ENCODE data around the gene CRKL. TPM values are rescaled to one million over a fixed set of nuclear protein-coding genes. Genes with fewer than 3 reads are reported as not detected.

The CRKL gene
- total RNA-seq, 2 donors from 2014 or later, result 46.7 to 53.7 TPM

GRCh38 chr22:20972933-20973577 lies 55.8 kb downstream of the CRKL start:
- peaks cover 0 to under 1% of the 10 kb centered on the region in 2 donors for H3K9me3 ChIP-seq
- H3K4me3 ChIP-seq, result no peak overlapping the region
- DNase-seq (ENCODE audit: low spot score), result no peak
- peaks cover 0 to 4% of the 10 kb centered on the region in 2 donors for H3K4me1 ChIP-seq
- TF ChIP-seq CTCF (IDR thresholded peaks at IDR 0.05), result no peak
- H3K36me3 ChIP-seq, result no peaks in the 10 kb centered on the region
- no peak overlapping the region for H3K27ac ChIP-seq
- no peaks in the 10 kb centered on the region for H3K27me3 ChIP-seq

GRCh38 chr22:20973634-20974286 lies 56.6 kb downstream of the CRKL start:
- DNase-seq (ENCODE audit: low spot score), result no peak
- Histone ChIP-seq H3K27me3 (no peaks in the 10 kb centered on the region), H3K36me3 (no peaks in the 10 kb centered on the region), H3K4me1 (peaks cover 0 to under 1% of the 10 kb centered on the region in 2 donors), H3K9me3 (peaks cover 0 to 7% of the 10 kb centered on the region in 2 donors), H3K4me3 (no peak overlapping the region), H3K27ac (no peak overlapping the region)
- no peak for TF ChIP-seq CTCF (IDR thresholded peaks at IDR 0.05)

GRCh38 chr22:20974336-20974955 lies 57.2 kb downstream of the CRKL start:
- DNase-seq (ENCODE audit: low spot score), result no peak
- no peaks in the 10 kb centered on the region for H3K27me3 ChIP-seq
- H3K4me1 ChIP-seq, result peaks cover 0 to 5% of the 10 kb centered on the region in 2 donors
- no peak for TF ChIP-seq CTCF (IDR thresholded peaks at IDR 0.05)
- no peaks in the 10 kb centered on the region for H3K36me3 ChIP-seq
- H3K4me3 ChIP-seq, result no peak overlapping the region
- H3K9me3 ChIP-seq, result peaks cover 0 to 10% of the 10 kb centered on the region in 2 donors
- no peak overlapping the region for H3K27ac ChIP-seq

GRCh38 chr22:20975541-20976290 lies 58.5 kb downstream of the CRKL start:
- no peak for DNase-seq (ENCODE audit: low spot score)
- Histone ChIP-seq H3K27me3 (no peaks in the 10 kb centered on the region), H3K4me3 (no peak overlapping the region), H3K27ac (no peak overlapping the region), H3K4me1 (peaks cover 0 to 16% of the 10 kb centered on the region in 2 donors), H3K36me3 (no peaks in the 10 kb centered on the region), H3K9me3 (peaks cover 0 to 10% of the 10 kb centered on the region in 2 donors)
- no peak for TF ChIP-seq CTCF (IDR thresholded peaks at IDR 0.05)

GRCh38 chr22:20976291-20976877 lies 59.2 kb downstream of the CRKL start:
- no peak for TF ChIP-seq CTCF (IDR thresholded peaks at IDR 0.05)
- Histone ChIP-seq H3K4me1 (peaks cover 0 to 23% of the 10 kb centered on the region in 2 donors), H3K9me3 (peaks cover 0 to 10% of the 10 kb centered on the region in 2 donors), H3K27ac (no peak overlapping the region), H3K27me3 (no peaks in the 10 kb centered on the region), H3K36me3 (no peaks in the 10 kb centered on the region), H3K4me3 (no peak overlapping the region)
- DNase-seq (ENCODE audit: low spot score), result no peak

Data from right atrium auricular region (tissue), 2 donors.